ENCODE results near the gene GRHPR. TPM values are rescaled to one million over a fixed set of nuclear protein-coding genes. Genes with fewer than 3 reads are reported as not detected.

Gene GRHPR
- polyA plus RNA-seq, 1 of the 3 experiments (the other 2 are of a cell fraction) = 206 TPM

DNA sequence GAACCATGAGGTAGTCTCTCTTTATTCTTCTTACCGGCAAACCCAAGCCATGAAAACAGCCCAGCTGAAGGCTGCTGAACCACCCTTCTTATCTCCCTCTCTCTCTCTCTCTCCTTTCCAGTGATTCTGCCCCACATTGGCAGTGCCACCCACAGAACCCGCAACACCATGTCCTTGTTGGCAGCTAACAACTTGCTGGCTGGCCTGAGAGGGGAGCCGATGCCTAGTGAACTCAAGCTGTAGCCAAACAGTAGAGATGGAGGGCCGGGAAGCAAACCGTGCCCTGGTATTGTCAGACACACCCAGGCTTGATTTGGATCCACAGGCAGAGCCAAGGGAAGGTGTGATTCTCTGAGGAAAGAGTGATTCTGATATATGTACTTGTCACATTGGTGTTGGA, 14.0 kb downstream of the GRHPR start:
- H3F3A ChIP-seq (replicated peaks; ENCODE audit: insufficient read depth) = peaks cover 9% of the 10 kb centered on the region
- H4K20me1 ChIP-seq (ENCODE audit: insufficient read depth) = peaks cover 38% of the 10 kb centered on the region
- H3K9me2 ChIP-seq = no peaks in the 10 kb centered on the region
- CTCF ChIA-PET = interaction anchor here (0.7 to 3.3 kb wide), 2 partner anchors 12 to 21 kb away, joined by 3 to 13 read pairs; no protein-coding TSS in a partner anchor
- DNase-seq = no peak
- 99% methylated on average over 5 of the region's 5 CpGs for WGBS (ENCODE audit: low lambda C conversion rate)
- H3K9ac ChIP-seq = no peak overlapping the region
- no peak for TF ChIP-seq FOSL2 (IDR thresholded peaks at IDR 0.05; ENCODE audit: borderline replicate concordance, low read depth)
- TF ChIP-seq, protein P1, sequence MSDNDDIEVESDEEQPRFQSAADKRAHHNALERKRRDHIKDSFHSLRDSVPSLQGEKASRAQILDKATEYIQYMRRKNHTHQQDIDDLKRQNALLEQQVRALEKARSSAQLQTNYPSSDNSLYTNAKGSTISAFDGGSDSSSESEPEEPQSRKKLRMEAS (IDR thresholded peaks at IDR 0.05; ENCODE audit: low read depth) = no peak
- no peak for TF ChIP-seq CHD2 (IDR thresholded peaks at IDR 0.05; ENCODE audit: low read length, partially characterized antibody)
- no peak for TF ChIP-seq RFX5 (IDR thresholded peaks at IDR 0.05; ENCODE audit: low read length)
- no peak for TF ChIP-seq TAF1 (IDR thresholded peaks at IDR 0.05; ENCODE audit: borderline replicate concordance, low read depth, low read length)
- TF ChIP-seq POLR2AphosphoS5 (IDR thresholded peaks at IDR 0.05; ENCODE audit: low read depth, low read length) = no peak
- TF ChIP-seq EP300 (IDR thresholded peaks at IDR 0.05; ENCODE audit: borderline replicate concordance in 1 of 2, low read depth in 1 of 2, low read length in 1 of 2) = no peak
- TF ChIP-seq, protein P2, sequence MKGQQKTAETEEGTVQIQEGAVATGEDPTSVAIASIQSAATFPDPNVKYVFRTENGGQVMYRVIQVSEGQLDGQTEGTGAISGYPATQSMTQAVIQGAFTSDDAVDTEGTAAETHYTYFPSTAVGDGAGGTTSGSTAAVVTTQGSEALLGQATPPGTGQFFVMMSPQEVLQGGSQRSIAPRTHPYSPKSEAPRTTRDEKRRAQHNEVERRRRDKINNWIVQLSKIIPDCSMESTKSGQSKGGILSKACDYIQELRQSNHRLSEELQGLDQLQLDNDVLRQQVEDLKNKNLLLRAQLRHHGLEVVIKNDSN (IDR thresholded peaks at IDR 0.05; ENCODE audit: borderline replicate concordance, low read depth) = no peak
- TF ChIP-seq IRF3 (IDR thresholded peaks at IDR 0.05; ENCODE audit: low read depth, low read length) = no peak
- no peak for TF ChIP-seq YY1 (IDR thresholded peaks at IDR 0.05; ENCODE audit: low read depth)
- no peak for TF ChIP-seq TCF12 (IDR thresholded peaks at IDR 0.05)
- no peak for TF ChIP-seq SMC3 (IDR thresholded peaks at IDR 0.05; ENCODE audit: low read depth, low read length)
- TF ChIP-seq, protein P3, sequence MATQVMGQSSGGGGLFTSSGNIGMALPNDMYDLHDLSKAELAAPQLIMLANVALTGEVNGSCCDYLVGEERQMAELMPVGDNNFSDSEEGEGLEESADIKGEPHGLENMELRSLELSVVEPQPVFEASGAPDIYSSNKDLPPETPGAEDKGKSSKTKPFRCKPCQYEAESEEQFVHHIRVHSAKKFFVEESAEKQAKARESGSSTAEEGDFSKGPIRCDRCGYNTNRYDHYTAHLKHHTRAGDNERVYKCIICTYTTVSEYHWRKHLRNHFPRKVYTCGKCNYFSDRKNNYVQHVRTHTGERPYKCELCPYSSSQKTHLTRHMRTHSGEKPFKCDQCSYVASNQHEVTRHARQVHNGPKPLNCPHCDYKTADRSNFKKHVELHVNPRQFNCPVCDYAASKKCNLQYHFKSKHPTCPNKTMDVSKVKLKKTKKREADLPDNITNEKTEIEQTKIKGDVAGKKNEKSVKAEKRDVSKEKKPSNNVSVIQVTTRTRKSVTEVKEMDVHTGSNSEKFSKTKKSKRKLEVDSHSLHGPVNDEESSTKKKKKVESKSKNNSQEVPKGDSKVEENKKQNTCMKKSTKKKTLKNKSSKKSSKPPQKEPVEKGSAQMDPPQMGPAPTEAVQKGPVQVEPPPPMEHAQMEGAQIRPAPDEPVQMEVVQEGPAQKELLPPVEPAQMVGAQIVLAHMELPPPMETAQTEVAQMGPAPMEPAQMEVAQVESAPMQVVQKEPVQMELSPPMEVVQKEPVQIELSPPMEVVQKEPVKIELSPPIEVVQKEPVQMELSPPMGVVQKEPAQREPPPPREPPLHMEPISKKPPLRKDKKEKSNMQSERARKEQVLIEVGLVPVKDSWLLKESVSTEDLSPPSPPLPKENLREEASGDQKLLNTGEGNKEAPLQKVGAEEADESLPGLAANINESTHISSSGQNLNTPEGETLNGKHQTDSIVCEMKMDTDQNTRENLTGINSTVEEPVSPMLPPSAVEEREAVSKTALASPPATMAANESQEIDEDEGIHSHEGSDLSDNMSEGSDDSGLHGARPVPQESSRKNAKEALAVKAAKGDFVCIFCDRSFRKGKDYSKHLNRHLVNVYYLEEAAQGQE (IDR thresholded peaks at IDR 0.05; ENCODE audit: low read depth, low read length) = no peak
- no peak for TF ChIP-seq EZH2phosphoT487 (IDR thresholded peaks at IDR 0.05; ENCODE audit: borderline replicate concordance, low read depth)
- TF ChIP-seq USF2 (IDR thresholded peaks at IDR 0.05; ENCODE audit: borderline replicate concordance, low read depth, low read length) = no peak
- no peak for TF ChIP-seq MXI1 (IDR thresholded peaks at IDR 0.05; ENCODE audit: low read depth, low read length)
- no peak for TF ChIP-seq GATA2 (CRISPR knock-in tag; IDR thresholded peaks at IDR 0.05)
- H3K9me3 ChIP-seq = no peaks in the 10 kb centered on the region
- H3K4me3 ChIP-seq (ENCODE audit: low read depth in 2 of 2, low read length in 1 of 2) = no peak overlapping the region
- H3K36me3 ChIP-seq (replicated peaks in 1 of 2; ENCODE audit: control insufficient read depth in 1 of 2, insufficient read depth in 2 of 2, low read length in 1 of 2) = peaks cover 61 to 68% of the 10 kb centered on the region in 2 experiments
- no peaks in the 10 kb centered on the region for H3K4me1 ChIP-seq (ENCODE audit: control insufficient read depth in 1 of 2, insufficient read depth in 2 of 2, low read depth in 1 of 2, low read length in 1 of 2)
- POLR2A ChIA-PET = interaction anchor here (0.6 kb wide), 1 partner anchor 1020 kb away, joined by 3 read pairs; no protein-coding TSS in a partner anchor
- H3K27ac ChIP-seq (ENCODE audit: low read depth in 2 of 2, low read length in 1 of 2) = no peak overlapping the region
- peaks cover 34% of the 10 kb centered on the region; the same call in 1 of the 2 replicates for H3K79me2 ChIP-seq (ENCODE audit: insufficient read depth)
- no peak overlapping the region for H2AFZ ChIP-seq (ENCODE audit: low read depth)
- H3K27me3 ChIP-seq (ENCODE audit: insufficient read depth) = no peaks in the 10 kb centered on the region
- H3K4me2 ChIP-seq = no peak overlapping the region

Measured in SK-N-SH (cell line).